NCI-H446 treated with DMSO at 0.1 percent for 48 hours (cell line): ENCODE results near the gene ZCCHC14.

Source experiments
- DNase-seq: peaks from one replicate; lab custom pipeline; 2025; lab: John Stamatoyannopoulos, UW

Gene ZCCHC14

GRCh38 chr16:87457061-87457611 is 35.7 kb downstream of the ZCCHC14 start:
- DNase-seq, result no peak

GRCh38 chr16:87454391-87454790 is 38.4 kb downstream of the ZCCHC14 start:
- no peak for DNase-seq

- DNase-seq, result no peak
Measured at GRCh38 chr16:87453326-87453725, 39.5 kb downstream of the ZCCHC14 start.

- DNase-seq, result no peak
Measured at GRCh38 chr16:87451563-87452210, 41.1 kb downstream of the ZCCHC14 start.

- no peak for DNase-seq
Measured at GRCh38 chr16:87448866-87449265, 44.0 kb downstream of the ZCCHC14 start.

- no peak for DNase-seq
Measured at GRCh38 chr16:87447323-87447722, 45.5 kb downstream of the ZCCHC14 start.

GRCh38 chr16:87446479-87446878 is 46.3 kb downstream of the ZCCHC14 start:
- DNase-seq, result no peak

GRCh38 chr16:87445486-87445885 is 47.3 kb downstream of the ZCCHC14 start:
- no peak for DNase-seq

- no peak for DNase-seq
Measured at GRCh38 chr16:87443964-87444363, 48.9 kb downstream of the ZCCHC14 start.

GRCh38 chr16:87443016-87443415 is 49.8 kb downstream of the ZCCHC14 start:
- no peak for DNase-seq

- no peak for DNase-seq
Measured at GRCh38 chr16:87442581-87442966, 50.2 kb downstream of the ZCCHC14 start.

GRCh38 chr16:87441886-87442580 is 50.8 kb downstream of the ZCCHC14 start:
- no peak for DNase-seq

- no peak for DNase-seq
Measured at GRCh38 chr16:87439926-87440325, 52.9 kb downstream of the ZCCHC14 start.

- DNase-seq, result no peak
Measured at GRCh38 chr16:87438611-87438985, 54.2 kb downstream of the ZCCHC14 start.

- no peak for DNase-seq
Measured at GRCh38 chr16:87437911-87438610, 54.8 kb downstream of the ZCCHC14 start.

- no peak for DNase-seq
Measured at GRCh38 chr16:87437327-87437726, 55.5 kb downstream of the ZCCHC14 start.

GRCh38 chr16:87436225-87437172 is 56.3 kb downstream of the ZCCHC14 start:
- DNase-seq, result no peak

GRCh38 chr16:87435372-87436224 is 57.2 kb downstream of the ZCCHC14 start:
- no peak for DNase-seq

GRCh38 chr16:87434146-87434667 is 58.6 kb downstream of the ZCCHC14 start:
- DNase-seq, result no peak

GRCh38 chr16:87432330-87432915 is 60.4 kb downstream of the ZCCHC14 start:
- DNase-seq, result no peak
